T47D (cell line): Measurements from ENCODE around the gene EMID1.

Source experiments
- DNase-seq, 2 experiments: peaks; one replicate each; pipeline versions ENCODE4 v3.0.0 to v3.0.0-alpha.2; 2011 to 2012; ENCODE audit warnings: low read depth in 1 of 2, low spot score in 1 of 2
- JUND ChIP-seq: IDR thresholded peaks from 2 replicates; pipeline ENCODE4 v1.6.1; 2012; ENCODE audit warnings: low read depth
- in situ Hi-C: cut with HindIII; loops from 2 replicates; pipeline ENCODE4 v1.10.0; 2016; ENCODE audit warnings: low sequenced_read_pairs, low pct_unique_long_range_greater_than_20kb

Gene EMID1

DNA sequence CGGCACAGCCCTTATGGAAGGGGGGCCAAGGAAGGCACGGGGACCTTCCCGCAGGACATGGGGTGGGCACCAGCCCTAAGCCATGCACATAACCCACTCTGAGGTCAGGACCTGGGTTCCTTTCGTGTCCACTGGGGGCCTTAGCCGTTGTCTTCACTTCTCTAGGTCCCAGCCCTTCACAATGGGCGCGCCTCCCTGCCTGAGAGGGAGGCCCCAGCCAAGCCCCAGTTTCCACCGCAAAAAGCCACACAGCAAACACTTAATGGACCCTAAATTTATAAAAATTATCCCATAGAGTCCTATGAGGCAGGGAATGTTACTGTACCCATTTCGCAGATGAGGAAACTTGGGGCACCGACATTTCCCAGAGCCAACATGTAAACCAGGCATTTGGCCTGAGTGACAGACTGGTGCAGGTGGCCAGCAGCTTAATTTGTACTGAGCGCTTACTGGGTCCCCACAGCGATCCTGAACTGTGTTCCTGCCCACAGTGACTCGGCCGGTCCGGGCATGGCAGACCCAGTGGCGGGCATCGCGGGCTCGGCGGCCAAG is 102.0 kb downstream of the EMID1 start:
- TF ChIP-seq JUND: no peak
- in situ Hi-C loops: no loop called here
- no peak for DNase-seq

DNA sequence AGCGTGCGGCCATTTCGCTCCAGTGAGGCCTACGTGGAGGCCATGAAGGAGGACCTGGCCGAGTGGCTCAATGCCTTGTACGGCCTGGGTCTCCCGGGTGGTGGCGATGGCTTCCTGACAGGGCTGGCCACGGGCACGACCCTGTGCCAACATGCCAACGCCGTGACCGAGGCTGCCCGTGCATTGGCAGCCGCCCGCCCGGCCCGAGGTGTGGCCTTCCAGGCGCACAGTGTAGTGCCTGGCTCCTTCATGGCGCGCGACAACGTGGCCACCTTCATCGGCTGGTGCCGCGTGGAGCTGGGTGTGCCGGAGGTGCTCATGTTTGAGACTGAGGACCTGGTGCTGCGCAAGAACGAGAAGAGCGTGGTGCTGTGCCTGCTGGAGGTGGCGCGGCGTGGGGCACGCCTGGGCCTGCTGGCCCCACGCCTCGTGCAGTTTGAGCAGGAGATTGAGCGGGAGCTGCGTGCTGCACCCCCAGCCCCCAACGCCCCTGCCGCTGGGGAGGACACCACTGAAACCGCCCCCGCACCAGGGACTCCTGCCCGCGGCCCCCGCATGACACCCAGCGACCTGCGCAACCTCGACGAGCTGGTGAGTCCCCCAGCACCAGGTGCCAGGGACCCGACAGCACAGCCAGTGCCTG is 102.6 kb downstream of the EMID1 start:
- in situ Hi-C loops: no loop called here

DNA sequence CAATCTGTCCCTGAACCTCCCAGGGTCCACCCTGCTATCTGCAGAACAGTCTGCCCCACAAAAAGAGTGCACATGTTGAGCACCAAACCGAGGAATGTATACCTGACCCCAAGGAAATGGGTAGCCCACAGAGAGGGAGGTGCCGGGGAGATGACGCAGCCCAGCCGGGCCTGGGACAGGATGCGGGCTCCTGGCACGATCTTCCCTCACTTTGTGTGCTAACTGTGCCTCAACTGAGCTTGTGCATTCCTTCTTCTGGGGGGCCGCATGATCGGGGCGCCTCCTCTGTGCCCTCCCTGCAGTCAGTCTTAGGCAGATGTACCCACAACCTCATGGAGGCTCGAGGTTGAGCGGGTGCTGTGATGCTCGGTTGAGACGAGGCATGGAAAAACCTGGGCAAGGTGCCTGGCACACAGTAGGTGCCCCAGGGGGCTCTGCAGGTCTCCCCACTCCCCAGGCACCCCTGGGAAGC is 103.1 kb downstream of the EMID1 start:
- TF ChIP-seq JUND: no peak
- DNase-seq: no peak
- in situ Hi-C loops: no loop called here

More for the DNA sequence above, 102.6 kb downstream of the EMID1 start:
- TF ChIP-seq JUND: no peak
- no peak for DNase-seq
